Left hindlimb (tissue), 1 donor: ENCODE data around the gene CACNB1.
A peak's percentile ranks its signal among the peaks of the same experiment; 100 is the strongest.
"Not testable (repeated sequence)": the region's sequence is repeated elsewhere in the genome, so short reads cannot be mapped to it uniquely, and the experiment has no call there.

Experiments
- DNase-seq: peaks from one replicate; pipeline ENCODE4 v3.0.0-alpha.2; 2018

Gene CACNB1

DNA sequence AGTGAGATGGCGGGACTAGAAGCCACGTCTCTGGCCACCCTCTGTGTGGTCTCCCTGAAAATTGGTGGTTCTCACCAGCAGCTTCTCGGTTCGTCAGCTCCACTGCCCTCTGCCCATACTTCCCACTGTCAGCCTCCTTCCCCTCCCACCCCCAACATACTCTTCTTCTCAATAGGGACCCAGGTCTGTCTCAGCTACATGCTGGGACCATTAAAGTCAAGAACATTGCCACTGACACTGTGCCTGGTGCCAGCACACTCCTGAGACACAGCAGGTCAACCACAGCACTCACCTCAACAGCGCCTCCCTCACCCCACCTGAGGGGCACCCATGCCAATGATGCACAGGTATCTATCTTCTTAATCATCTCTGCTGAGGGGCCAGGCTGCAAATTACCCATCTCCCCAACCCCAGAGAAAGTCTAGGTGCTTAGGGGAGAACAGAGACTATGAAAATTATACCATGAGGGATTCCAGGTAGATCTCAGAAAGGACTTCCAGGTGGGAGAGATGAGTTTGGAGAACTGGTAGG is 47.3 kb downstream of the CACNB1 start:
- no peak for DNase-seq

DNA sequence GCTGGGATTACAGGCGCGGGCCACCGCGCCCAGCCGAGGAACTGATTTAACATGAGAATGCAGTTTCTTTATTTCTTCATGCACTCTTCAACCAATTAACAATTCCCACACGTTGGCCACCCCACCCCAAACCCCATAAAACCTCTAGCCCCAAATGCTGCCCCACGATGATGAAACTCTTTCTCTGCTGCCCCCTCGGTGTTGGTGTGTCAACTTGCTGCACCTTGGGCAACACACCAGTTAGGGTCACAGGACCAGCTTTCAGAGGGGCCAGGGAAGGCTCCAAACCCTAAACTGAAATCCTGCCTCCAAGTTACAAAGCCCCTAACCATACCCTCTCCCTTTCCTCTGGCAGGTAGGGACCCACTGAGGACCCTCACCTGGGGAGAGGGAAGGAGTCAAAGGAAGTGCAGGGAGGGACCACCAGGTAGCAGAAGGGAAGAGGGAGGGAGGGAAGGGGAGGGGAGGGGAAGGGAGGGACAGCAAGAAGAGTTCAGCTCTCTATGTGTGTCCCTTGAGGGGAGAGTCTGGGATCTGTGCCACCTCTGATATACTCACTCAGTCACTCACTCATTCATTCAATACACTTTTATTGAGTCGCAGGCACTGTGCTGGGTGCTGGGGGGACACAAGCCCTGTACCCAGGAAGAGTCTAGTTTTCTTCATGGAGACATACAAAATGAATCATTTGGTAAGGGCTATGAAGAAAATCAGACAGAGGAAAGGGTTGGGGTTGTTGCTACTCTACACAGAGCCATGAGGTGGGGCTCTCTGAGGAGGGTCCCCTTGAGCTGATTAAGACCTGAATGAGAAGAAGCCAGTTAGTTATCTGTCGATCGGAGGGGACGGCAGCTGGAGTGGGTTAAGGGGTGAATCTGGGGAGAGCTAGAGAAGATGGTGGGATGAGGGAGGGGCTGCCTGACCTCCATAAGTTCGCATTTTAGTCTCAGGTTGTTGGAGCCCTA is 50.0 kb downstream of the CACNB1 start:
- DNase-seq = no peak

DNA sequence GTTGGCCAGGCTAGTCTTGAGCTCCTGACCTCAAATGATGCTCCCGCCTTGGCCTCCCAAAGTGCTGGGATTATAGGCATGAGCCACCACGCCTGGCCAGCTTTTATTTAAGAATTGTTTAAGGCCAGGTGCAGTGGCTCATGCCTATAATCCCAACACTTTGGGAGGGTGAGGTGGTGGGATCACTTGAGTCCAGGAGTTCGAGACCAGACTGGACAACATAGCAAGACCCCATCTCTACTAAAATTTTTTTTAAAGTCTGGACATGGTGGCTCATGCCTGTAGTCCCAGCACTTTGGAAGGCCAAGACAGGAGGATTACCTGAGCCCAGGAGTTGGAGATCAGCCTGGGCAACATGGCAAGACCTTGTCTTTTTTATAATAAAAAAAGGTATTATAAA is 51.2 kb downstream of the CACNB1 start:
- DNase-seq = no peak

DNA sequence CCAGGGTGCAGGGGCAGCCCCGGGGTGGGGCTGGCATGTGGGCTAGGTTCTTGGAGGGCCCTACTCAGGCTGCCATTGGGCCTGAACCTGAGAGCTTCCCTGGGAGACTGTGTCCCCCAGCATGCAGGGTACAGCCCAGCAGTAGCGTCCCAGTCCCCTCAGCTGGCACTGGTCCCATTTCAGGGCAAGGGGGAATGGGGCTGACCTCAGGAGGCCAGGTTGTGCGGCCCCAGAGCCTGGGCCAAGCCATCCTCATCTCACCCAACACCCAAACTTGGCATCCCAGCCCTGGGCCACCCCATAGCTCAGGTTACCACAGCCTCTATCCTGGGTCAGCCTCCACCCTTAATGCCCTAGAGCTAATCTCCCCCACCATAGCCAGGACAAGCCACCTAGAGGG is 52.3 kb downstream of the CACNB1 start:
- DNase-seq = no peak

DNA sequence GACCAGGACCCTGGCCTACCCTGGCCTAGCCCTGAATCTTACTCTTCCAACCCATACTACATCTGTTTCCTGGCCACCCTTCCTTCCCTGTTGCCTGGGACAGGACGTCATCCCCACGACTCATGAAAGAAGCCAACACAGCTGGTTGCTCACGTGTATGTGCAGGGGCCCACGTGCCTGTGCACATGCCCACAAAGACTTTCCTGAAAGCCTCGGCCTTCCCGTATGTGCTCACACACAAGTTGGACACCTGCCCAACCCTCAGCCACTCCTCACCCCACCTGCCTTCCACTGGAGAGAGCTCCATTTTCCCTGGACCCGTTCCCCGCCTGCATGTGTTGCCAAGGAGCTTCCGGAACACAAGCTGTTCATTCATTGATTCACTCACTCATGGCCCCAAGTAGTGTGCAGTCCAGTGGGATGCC is 53.0 kb downstream of the CACNB1 start:
- peak; percentile 95 for DNase-seq

DNA sequence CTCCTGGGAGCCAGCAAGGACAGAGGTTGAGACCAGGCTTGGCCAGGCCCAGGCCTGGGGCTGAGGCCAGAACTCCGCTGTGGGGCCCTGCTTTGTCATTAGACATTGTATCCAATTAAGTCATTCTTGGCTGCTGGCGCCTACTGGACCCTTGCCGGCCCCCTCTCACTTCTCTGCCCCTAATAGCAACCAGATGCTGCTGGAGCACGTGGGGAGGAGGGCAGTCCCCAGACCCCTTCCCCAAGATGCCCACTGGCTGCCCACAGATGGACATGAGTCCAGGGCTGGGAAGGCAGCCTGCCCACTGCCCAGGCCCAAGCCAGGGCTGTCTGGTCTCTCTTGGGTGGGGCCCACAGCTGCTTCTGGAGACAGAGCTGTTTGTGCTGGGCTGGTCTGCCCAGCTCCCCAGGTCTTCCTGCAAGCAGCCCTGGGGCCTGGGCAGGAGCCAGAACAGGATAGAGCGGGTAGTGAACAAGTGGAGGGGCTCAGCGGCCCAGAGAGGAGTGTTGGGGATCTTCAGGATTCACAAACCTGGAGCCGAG is 53.8 kb downstream of the CACNB1 start:
- DNase-seq = peak; percentile 83

DNA sequence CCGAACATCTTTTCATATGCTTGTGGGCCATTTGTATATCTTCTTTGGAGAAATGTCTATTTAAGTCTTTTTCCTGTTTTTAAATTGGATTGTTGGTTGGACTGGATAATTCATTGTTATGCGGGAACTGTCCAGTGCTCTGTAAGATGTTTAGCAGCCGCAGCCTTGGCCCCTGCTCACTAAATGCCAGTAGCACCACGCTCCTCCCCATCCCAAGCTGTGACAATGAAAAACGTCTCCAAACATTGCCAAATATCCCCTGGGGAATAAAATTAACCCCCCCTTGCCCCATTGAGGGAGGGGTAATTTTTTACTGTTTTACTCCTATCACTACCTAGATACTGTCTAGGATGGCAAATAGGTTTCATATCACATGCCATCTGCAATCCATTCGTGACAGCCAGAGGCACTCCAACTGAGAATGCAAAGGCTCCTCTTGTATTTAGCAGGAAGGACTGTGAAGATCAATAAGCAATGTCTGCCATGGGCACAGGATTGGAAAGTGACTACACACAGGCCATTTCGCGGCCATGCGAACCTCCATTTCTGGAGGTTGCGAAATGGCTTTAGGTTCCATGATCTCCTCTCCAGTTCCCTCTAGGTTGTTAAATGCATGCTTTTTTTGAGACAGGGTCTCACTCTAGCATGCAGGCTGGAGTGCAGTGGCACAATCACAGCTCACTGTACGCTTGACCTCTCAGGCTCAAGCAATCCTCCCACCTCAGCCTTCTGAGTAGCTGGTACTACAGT is 55.4 kb downstream of the CACNB1 start:
- DNase-seq = no peak

DNA sequence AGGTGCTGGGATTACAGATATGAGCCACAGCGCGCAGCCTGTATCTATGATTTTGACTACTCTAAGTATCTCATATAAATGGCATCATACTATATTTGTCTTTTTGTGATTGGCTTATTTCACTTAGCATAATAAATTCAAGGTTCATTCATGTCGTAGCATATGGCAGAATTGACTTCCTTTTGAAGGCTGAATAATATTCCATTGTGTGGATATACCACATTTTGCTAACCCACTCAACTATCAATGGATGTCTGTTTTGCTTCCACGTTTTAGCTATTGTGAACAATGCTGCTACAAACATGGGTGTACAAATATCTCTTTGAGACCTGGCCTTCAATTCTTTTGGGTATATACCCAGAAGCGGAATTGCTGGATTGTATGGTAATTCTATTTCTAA is 56.2 kb downstream of the CACNB1 start:
- DNase-seq = no peak

DNA sequence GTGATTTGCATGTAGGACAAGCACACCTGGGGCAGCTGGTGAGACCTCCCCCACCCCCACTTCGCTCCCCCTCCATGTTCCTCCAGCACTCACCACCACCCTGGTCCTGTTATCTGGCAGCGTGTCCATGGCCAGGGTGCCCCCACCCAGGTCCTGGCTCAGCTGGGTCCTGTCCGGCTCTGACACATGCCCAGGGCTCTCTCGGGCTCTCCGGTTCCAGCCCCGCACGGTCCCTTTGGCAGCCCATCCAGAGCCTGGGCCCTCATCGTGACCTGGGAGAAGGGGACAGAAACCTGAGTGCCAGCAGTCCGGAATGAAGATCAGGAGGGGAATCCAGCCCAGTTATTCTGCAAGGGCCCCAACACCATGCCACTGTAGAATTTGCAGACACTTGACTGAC is 57.9 kb downstream of the CACNB1 start:
- no peak for DNase-seq

DNA sequence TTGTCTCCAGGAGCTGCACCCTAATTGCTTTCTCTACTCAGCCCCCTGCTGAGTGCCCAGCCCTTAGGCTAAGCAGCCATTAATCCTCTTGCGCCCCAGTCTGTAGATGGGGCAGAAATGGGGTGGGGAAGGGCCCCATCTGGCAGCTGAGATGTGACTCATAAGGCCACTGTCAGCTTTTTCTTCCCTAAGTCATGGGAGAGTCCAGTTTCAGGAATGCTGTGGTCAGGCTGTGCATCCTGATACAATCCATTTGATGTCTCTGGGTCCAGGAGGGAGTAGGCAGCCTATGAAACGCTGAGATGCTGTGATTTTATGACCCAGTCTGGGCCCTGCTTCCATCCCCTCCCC is 58.3 kb downstream of the CACNB1 start:
- DNase-seq = no peak

DNA sequence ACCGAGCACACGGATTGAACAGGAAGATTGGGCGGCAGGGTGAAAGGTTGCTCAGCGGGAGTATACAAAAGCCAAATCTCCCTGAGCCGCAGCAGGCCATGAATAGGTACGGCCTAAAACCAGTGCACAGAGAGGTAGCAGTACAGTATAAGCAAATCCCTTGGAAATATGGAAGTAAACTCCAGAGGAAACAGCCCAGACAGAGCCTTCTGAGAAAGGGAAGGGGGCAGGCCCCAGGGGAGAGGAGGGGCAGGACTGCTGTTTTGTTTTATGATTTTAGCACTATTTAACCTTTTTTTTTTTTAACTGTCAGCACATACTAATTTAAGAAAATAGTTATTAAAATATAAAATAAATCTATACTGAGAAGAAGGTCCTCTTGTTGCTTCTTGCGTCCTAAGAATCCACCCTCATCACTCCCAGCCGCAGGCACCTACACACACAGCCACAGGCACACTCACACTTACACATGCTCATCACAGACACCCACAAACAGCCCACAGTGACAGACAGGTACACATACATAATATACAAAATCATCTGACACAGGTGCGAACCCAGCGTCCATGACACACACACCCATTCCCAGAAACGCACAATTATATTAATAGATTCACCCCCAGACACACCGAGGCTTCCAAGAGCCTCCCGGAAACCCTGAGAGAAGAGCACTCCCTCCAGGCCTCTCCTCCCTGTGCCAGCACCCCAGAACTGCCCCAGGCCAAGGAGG is 58.9 kb downstream of the CACNB1 start:
- no peak for DNase-seq

DNA sequence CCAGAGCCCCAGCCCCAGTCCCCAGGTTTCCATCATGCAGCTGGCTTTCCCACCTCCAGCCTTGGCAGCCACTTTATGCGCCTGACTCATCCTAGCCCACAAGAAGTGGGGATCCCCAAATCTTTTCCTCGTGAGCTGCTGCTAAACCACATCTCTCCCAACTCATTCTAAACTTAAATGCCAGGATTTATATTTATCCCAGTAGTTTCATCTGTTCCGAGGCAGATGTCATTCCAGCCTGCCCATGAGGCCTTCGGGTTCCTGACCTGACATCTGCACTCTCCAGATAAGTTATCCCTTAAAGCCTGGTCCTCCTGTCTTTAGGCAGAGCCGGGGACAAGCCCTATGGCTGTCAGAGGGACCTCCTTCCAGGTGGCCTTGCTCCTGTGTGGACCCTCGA is 62.6 kb downstream of the CACNB1 start:
- no peak for DNase-seq

DNA sequence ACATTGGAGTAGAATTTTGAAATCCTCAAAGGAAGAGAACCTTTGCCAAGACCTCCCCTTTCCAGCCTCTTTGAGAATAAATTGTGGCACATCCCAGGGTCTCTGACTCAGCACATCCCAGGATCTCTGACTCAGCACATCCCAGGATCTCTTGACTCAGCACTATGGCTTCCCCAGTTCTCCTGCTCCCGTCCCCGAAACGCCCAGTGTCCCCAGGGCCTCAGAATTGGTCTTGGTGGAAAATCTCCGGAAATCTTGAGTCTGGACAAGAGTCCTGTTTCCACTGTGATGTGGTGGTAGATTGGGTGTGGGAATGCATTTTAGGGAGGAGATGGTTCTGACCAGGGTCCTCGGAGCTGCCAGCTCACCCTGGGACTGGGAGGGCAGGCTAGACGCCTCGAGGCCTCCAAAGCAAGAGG is 65.3 kb downstream of the CACNB1 start:
- DNase-seq = peak; percentile 43

DNA sequence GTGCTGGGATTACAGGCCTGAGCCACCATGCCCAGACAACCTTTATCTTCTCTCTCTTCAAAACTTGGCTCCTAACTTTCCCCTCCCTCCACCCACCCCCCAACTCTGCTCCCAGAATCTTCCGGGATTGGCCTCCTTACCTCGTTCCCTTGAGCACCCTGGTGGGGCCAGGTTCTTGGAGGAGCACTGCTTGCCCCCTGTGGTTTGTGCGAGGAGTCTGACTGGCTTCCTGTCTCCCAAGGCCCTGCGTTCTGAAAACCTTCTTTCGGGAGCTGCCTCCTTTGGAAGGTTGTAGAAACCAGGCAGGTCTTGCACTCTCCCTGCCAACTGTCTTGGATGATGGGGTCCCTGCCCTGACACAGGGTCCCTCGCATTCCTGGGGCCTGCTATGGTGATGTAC is 65.9 kb downstream of the CACNB1 start:
- no peak for DNase-seq

DNA sequence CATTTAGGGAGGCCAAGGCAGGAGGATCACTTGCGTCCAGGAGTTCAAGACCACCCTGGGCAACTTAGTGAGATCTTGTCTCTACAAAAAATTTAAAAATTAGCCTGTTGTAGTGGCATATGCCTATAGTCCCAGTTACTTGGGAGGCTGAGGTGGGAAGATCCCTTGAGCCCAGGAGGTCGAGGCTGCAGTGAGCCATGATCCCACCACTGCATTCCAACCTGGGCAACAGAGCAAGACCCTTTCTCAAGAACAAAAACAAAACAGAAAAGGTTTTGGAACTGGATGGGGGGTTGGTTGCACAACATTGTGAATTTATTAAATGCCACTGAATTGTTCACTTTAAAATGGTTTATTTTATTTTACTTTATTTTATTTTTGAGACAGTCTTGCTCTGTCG is 67.3 kb downstream of the CACNB1 start:
- DNase-seq = no peak

DNA sequence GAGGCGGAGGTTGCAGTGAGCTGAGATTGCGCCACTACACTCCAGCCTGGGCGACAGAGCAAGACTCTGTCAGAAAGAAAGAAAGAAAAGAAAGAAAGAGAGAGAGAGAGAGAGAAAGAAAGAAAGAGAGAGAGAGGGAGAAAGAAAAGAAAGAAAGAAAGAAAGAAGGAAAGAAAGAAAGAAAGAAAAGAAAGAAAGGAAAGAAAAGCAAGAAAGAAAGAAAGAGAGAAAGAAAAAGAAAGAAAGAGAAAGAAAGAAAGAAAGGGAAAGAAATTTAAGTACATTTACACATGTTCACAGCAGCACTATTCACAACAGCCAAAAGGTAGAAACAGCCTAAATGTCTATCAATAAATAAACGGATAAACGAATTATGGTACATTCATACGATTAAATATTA is 67.9 kb downstream of the CACNB1 start:
- DNase-seq = not testable (repeated sequence)

DNA sequence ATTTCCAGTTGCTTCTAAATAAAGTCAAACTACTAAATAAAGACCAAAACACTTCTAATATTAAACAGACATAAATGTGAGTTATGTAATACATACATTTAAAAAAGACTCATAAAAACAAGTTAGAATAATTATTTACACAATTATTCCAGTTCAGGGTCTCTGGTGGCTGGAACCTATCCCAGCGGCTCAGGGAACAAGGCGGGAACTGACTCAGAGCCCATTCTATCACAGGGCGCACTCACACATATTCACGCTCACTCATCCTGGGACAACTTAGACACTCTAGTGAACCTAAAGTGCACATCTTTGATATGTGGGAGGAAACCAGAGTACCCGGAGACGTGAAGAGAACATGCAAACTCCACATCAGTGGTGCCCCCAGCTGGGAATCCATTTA is 71.0 kb downstream of the CACNB1 start:
- DNase-seq = no peak

DNA sequence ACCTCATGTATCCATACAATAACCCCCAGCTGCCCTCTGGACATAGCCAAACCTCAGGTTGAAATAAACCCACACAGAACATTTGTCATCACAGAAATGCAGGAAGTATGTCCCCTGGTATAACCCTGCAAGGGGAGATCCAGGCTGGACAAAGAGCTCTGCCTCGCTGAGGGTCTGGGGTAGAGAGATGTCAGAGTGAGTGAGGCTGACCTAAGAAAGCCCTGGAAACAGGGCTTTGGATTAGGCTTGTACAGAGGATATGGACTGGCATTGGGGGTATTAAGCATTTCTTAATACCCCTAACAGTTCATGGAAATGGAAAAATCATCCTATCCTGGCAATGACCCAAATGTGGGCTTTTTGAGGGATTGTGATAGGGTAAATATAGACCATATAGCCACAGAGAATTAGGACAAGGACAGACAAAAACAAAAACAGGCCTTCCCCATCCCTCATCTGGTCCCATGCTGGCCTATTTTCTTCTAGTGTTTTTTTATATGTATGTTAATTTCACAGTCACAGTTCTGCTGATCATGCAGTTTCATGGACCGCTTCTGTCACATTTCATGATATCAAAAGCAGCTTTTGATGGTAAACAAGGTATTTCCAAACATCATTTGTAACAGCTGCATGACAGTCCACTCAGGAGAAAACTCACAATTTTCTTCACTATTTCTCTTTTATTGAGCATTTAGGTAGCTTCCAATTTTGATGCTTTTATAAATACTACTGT is 72.2 kb downstream of the CACNB1 start:
- DNase-seq = no peak

DNA sequence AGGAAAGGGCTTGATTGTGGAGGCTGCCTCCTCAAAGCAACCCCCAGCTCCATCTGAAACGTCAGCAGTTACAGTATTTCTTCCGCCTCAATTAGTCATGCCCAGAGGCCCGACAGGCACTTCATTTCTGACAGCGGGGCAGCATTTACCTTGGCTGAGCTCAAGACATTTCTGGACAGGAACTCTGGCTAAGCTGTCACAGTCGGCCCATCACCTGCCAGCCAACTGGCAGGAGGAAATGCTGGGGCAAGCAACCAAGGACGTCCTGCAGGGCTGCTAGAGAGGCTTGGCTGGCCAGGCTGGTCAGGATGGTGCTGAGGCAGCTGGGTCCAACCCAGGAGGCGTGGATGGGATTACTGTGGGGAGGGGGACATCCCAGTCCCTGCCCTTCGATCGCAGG is 73.8 kb downstream of the CACNB1 start:
- DNase-seq = peak; percentile 73
